Erythroblast (primary cell): ENCODE data around the gene SYPL1.

Experiments
- GATA1 ChIP-seq: IDR thresholded peaks from 2 replicates; pipeline ENCODE4 v1.6.1; 2011; ENCODE audit warnings: low read depth, mild to moderate bottlenecking, control low read depth, low read length, moderate library complexity
- POLR2A ChIP-seq: IDR thresholded peaks from 2 replicates; pipeline ENCODE4 v1.6.1; 2011; ENCODE audit warnings: mild to moderate bottlenecking, low read length

- TF ChIP-seq POLR2A (no peak), GATA1 (no peak)
Measured at GRCh38 chr7:106052681-106053080, 59.4 kb downstream of the SYPL1 start.
